ENCODE data around the gene NEFH. TPM values are rescaled to one million over a fixed set of nuclear protein-coding genes. Genes with fewer than 3 reads are reported as not detected.

Gene NEFH
- total and polyA plus RNA-seq, 5 donors = 0.14 to 0.45 (median 0.38) TPM

DNA sequence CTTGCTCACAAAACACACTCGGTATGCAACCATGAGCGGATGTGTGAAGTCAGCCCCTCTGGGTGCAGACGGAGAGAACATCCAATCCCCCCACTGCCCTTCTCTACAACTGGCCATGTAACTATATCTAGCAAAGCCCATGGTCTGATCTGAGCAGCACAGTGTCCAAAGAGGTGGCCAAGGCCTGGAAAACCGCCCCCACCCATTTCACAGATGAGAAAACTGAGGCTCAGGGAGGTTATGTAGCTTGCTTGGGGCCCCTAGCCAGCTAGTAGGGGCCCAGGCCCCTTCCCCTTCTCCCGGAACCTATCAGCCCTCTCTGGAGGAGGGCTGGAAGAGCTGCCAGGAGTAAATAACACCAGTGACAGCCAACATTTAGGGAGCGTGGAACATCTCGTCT is 15.4 kb upstream of the NEFH start:
- Histone ChIP-seq H3K27ac (ENCODE audit: low read length) (no peak overlapping the region), H3K9me3 (ENCODE audit: control insufficient read depth, low read length) (no peaks in the 10 kb centered on the region), H3K27me3 (ENCODE audit: control insufficient read depth, insufficient read depth) (no peaks in the 10 kb centered on the region), H3K4me3 (ENCODE audit: low read length) (no peak overlapping the region), H3K4me1 (ENCODE audit: control insufficient read depth, insufficient read depth, low read length) (no peaks in the 10 kb centered on the region)
- WGBS = 74% methylated on average over 7 of the region's 7 CpGs
- no peak for ATAC-seq
- no peak for DNase-seq
- intact Hi-C loops (cut with DNase I) = no loop called here

DNA sequence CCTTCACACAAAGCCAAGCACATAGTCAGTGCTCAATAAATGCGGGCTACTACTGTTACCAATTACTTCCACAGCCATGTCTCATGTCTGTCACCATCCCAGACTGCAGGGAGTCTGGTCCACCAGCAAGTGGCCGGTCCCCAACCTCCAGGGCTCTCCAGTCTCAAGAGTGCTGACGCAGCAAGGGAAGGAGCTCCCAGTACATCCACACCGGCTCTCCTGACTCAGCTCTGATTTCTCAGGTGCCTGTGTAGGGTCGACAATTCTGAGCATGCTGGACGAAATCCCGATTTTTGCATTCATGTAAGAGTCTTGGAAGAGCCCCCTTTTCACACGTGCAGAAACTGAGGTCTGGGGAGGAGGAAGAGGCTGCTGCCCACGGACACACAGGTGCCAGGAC is 10.3 kb upstream of the NEFH start:
- no peaks in the 10 kb centered on the region for H3K9me3 ChIP-seq (ENCODE audit: control insufficient read depth, low read length)
- H3K4me1 ChIP-seq (ENCODE audit: control insufficient read depth, insufficient read depth, low read length) = no peaks in the 10 kb centered on the region
- H3K27me3 ChIP-seq (ENCODE audit: control insufficient read depth, insufficient read depth) = no peaks in the 10 kb centered on the region
- ATAC-seq (peak in 1 of 2 donors; percentile 28), DNase-seq (no peak)
- H3K27ac ChIP-seq (ENCODE audit: low read length) = no peak overlapping the region
- intact Hi-C loops (cut with DNase I) = no loop called here
- 37% methylated on average over 9 of the region's 9 CpGs for WGBS
- H3K4me3 ChIP-seq (ENCODE audit: low read length) = no peak overlapping the region

DNA sequence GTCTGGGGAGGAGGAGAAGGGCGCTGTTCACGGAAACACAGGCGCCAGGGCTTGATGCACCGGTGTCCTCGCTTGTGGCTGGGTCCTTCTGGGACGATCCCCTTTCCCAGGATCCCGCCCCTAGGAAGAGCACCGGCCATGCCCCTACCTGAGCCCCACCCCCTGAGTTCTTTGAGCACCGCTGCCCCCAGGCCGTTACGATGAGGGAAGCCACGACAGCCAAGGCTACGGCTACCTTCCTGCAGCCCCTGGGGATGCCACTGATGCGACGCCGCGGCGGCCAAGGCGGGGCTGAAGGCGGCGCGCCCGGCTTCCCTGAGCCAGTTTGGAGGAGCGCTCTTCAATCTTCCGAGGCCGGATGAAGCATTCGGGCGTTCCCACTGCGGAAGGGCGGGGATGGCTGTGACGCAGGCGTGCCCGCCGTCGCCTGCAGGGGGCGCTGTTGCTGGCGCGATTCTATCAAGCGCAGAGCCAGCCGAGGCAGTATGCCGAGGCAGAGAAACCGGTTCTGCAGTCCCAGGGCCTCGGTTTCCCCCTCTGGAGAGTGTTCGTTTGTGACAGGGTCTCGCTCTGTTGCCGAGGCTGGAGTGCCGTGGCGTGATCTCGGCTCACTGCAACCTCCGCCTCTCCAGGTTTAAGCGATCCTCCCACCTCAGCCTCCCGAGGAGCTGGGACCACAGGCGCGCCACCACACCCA is 9.7 kb upstream of the NEFH start:
- Histone ChIP-seq H3K4me1 (ENCODE audit: control insufficient read depth, insufficient read depth, low read length) (no peaks in the 10 kb centered on the region), H3K4me3 (ENCODE audit: low read length) (no peak overlapping the region), H3K9me3 (ENCODE audit: control insufficient read depth, low read length) (no peaks in the 10 kb centered on the region), H3K27me3 (ENCODE audit: control insufficient read depth, insufficient read depth) (no peaks in the 10 kb centered on the region), H3K27ac (ENCODE audit: low read length) (no peak overlapping the region)
- intact Hi-C loops (cut with DNase I) = no loop called here
- WGBS = 17% methylated on average over 54 of the region's 54 CpGs
- ATAC-seq = peak; percentile 77 to 90
- DNase-seq = peak; percentile 72 to 89 (median 84)

DNA sequence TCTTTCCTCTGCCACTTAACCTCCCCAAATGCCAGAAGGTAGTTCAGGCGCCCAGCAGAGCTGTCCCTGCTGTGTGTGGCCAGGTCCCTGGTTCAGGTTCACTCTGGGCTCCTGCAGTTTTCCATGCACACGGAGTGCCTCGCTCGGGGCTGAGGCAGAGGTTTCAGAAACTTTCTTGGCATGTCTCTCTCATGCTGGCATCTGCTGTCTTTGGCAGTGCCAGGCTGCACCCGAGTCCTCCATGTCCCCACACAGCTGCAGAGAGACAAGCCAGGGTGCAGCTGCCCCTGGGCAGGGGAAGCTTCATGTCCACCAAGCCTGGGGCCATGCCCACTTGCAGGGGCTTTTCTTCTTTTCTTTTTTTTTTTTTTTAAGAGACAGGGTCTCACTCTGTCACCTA is 7.0 kb upstream of the NEFH start:
- ATAC-seq (no peak), DNase-seq (no peak)
- no peaks in the 10 kb centered on the region for H3K27me3 ChIP-seq (ENCODE audit: control insufficient read depth, insufficient read depth)
- H3K4me1 ChIP-seq (ENCODE audit: control insufficient read depth, insufficient read depth, low read length) = no peaks in the 10 kb centered on the region
- H3K9me3 ChIP-seq (ENCODE audit: control insufficient read depth, low read length) = no peaks in the 10 kb centered on the region
- WGBS = 76% methylated on average over 5 of the region's 5 CpGs
- no peak overlapping the region for H3K27ac ChIP-seq (ENCODE audit: low read length)
- intact Hi-C loops (cut with DNase I) = no loop called here
- H3K4me3 ChIP-seq (ENCODE audit: low read length) = no peak overlapping the region

DNA sequence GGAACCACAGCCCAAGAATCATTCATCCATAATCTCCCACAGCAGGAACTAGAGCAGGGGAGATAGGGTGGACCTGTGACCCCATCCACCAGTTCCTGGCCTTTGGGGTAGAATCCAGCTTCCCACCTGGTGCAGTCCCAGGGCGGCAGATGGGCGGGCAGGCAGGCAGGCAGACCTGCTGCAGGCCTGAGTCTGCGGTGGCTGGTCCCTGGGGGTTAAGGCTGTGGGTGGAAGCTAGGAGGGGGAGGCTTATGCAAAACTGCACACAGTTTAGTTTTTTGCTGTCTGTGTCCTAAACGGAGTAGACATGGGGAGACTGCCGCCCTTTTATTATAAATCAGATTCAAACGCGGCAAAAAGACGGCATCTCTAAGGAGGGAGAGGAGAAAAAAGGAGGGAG is 4.5 kb upstream of the NEFH start:
- Histone ChIP-seq H3K9me3 (ENCODE audit: control insufficient read depth, low read length) (no peaks in the 10 kb centered on the region), H3K27me3 (ENCODE audit: control insufficient read depth, insufficient read depth) (no peaks in the 10 kb centered on the region), H3K4me3 (ENCODE audit: low read length) (no peak overlapping the region), H3K4me1 (ENCODE audit: control insufficient read depth, insufficient read depth, low read length) (no peaks in the 10 kb centered on the region), H3K27ac (ENCODE audit: low read length) (no peak overlapping the region)
- WGBS = 88% methylated on average over 8 of the region's 8 CpGs
- no peak for DNase-seq
- intact Hi-C loops (cut with DNase I) = no loop called here
- no peak for ATAC-seq

DNA sequence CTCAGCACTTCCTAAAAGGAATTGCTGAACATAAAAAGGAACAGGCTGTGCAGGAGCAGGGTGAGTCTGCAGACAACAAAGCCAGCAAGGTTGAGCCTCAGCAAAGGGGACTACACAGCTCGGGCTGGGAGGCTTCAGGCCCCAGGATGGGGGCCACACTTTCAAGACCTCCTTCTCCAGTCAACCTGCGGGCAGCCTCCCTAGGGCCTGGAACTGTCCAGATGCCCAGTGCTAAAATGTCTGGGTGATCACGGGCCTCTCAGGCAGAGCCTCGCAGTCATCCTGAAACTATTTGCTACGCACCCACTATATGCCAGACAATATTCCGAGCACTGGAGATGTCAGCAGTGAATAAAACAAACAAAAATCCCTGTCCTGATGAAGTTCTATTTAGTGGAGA is 3.9 kb upstream of the NEFH start:
- Histone ChIP-seq H3K27me3 (ENCODE audit: control insufficient read depth, insufficient read depth) (no peaks in the 10 kb centered on the region), H3K4me1 (ENCODE audit: control insufficient read depth, insufficient read depth, low read length) (no peaks in the 10 kb centered on the region)

DNA sequence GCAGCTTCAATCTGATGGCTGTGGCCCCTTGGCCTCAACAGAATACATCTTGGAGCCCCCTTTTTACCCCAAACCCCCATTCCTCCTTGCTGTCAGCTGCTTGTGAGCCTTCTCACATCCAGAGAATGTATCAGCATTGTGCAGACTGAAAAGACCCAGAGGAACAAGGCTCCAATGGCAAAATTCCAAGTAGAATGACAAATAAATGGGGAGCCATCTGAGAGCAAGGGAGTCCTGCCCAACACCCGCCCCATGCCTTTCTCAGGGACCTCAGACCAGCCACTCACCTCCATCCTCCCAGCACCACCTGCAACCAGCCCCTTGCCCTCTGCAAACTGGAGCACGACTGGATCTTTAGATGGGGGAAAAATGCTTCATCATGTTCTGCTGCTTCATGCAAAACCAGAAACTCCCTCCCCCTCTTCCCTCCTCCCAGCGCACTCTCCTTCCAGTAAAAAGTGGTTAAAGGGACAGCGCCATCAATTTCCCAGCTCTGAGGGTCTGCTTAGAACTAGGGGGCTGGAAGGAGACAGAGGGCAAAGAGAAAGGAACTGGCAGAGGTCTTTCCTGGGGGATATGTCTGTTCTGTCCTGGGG is 2.2 kb upstream of the NEFH start:
- ATAC-seq = no peak
- no peaks in the 10 kb centered on the region for H3K4me1 ChIP-seq (ENCODE audit: control insufficient read depth, insufficient read depth, low read length)
- H3K27me3 ChIP-seq (ENCODE audit: control insufficient read depth, insufficient read depth) = no peaks in the 10 kb centered on the region
- H3K4me3 ChIP-seq (ENCODE audit: low read length) = no peak overlapping the region
- DNase-seq = no peak
- intact Hi-C loops (cut with DNase I) = no loop called here
- 17% methylated on average over 4 of the region's 4 CpGs for WGBS
- H3K27ac ChIP-seq (ENCODE audit: low read length) = no peak overlapping the region
- H3K9me3 ChIP-seq (ENCODE audit: control insufficient read depth, low read length) = no peaks in the 10 kb centered on the region

More for the DNA sequence above, 3.9 kb upstream of the NEFH start:
- no peak for ATAC-seq
- DNase-seq = no peak
- WGBS = 55% methylated on average over 6 of the region's 6 CpGs
- Histone ChIP-seq H3K27ac (ENCODE audit: low read length) (no peak overlapping the region), H3K9me3 (ENCODE audit: control insufficient read depth, low read length) (no peaks in the 10 kb centered on the region), H3K4me3 (ENCODE audit: low read length) (no peak overlapping the region)
- intact Hi-C loops (cut with DNase I) = no loop called here

DNA sequence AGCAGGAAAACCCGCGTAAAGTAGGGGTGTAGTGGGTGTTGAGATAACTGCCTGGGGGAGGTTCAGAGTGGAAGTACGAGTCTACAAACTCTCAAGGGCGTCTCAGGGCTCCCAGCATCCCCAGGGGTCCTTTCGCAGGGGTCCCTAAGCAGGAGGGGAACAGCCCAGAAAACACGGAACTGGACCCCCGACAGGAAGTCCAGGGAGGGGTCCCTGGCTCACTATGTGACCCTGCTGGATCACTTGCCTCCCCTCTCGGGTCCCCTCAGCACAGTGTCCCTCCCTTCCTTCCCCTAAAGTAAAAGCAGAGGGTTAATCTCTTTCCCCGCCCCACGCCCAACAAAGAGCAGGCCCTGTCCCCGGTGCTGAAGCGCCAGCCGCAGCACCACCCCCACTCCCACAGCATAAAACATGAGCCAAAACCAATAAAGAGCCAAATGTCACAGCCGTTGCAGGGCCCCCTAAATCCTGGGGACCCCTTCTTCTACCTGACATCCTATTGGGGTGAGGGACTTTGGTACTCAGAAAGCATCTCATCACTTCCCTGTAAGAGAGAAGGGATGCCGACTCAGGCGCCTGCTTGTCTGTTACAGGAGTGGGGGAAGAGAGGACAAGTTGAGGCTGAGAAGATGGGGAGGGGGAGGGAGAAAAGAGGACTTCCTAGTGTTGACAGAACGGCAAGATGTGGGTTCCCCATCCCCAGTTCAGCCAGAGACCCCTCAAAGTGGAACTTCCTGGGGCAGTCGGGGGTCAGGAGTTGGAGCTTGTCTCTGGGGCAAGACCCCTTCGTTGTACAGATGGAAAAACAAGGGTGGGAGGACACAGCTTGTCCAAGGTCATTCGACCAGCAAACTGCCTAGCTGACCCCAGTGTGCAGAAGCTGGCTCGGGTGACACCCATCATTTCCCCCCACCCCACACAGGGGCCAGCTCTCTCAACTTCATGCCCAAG is 1.4 kb upstream of the NEFH start:
- no peaks in the 10 kb centered on the region for H3K4me1 ChIP-seq (ENCODE audit: control insufficient read depth, insufficient read depth, low read length)
- 8% methylated on average over 21 of the region's 21 CpGs for WGBS
- H3K27me3 ChIP-seq (ENCODE audit: control insufficient read depth, insufficient read depth) = no peaks in the 10 kb centered on the region
- ATAC-seq (peak in 1 of 2 donors; percentile 33), DNase-seq (peak in 1 of 3 donors; percentile 31)
- H3K27ac ChIP-seq (ENCODE audit: low read length) = no peak overlapping the region
- no peak overlapping the region for H3K4me3 ChIP-seq (ENCODE audit: low read length)
- intact Hi-C loops (cut with DNase I) = no loop called here
- no peaks in the 10 kb centered on the region for H3K9me3 ChIP-seq (ENCODE audit: control insufficient read depth, low read length)

DNA sequence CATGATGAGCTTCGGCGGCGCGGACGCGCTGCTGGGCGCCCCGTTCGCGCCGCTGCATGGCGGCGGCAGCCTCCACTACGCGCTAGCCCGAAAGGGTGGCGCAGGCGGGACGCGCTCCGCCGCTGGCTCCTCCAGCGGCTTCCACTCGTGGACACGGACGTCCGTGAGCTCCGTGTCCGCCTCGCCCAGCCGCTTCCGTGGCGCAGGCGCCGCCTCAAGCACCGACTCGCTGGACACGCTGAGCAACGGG is 169 bp downstream of the NEFH start:
- 3% methylated on average over 39 of the region's 39 CpGs for WGBS
- intact Hi-C loops (cut with DNase I) = no loop called here
- ATAC-seq = no peak
- Histone ChIP-seq H3K4me3 (ENCODE audit: low read length) (no peak overlapping the region), H3K4me1 (ENCODE audit: control insufficient read depth, insufficient read depth, low read length) (no peaks in the 10 kb centered on the region), H3K27ac (ENCODE audit: low read length) (no peak overlapping the region), H3K9me3 (ENCODE audit: control insufficient read depth, low read length) (no peaks in the 10 kb centered on the region), H3K27me3 (ENCODE audit: control insufficient read depth, insufficient read depth) (no peaks in the 10 kb centered on the region)
- no peak for DNase-seq

DNA sequence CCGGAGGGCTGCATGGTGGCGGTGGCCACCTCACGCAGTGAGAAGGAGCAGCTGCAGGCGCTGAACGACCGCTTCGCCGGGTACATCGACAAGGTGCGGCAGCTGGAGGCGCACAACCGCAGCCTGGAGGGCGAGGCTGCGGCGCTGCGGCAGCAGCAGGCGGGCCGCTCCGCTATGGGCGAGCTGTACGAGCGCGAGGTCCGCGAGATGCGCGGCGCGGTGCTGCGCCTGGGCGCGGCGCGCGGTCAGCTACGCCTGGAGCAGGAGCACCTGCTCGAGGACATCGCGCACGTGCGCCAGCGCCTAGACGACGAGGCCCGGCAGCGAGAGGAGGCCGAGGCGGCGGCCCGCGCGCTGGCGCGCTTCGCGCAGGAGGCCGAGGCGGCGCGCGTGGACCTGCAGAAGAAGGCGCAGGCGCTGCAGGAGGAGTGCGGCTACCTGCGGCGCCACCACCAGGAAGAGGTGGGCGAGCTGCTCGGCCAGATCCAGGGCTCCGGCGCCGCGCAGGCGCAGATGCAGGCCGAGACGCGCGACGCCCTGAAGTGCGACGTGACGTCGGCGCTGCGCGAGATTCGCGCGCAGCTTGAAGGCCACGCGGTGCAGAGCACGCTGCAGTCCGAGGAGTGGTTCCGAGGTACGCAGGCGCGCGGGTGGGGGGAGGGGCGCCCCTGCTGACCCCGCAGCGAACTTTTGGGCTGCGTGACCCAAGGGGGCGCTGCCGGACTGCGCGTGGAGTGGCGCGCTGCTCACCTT is 670 bp downstream of the NEFH start:
- intact Hi-C loops (cut with DNase I) = no loop called here
- Histone ChIP-seq H3K4me1 (ENCODE audit: control insufficient read depth, insufficient read depth, low read length) (no peaks in the 10 kb centered on the region), H3K27ac (ENCODE audit: low read length) (no peak overlapping the region), H3K9me3 (ENCODE audit: control insufficient read depth, low read length) (no peaks in the 10 kb centered on the region), H3K4me3 (ENCODE audit: low read length) (no peak overlapping the region), H3K27me3 (ENCODE audit: control insufficient read depth, insufficient read depth) (no peaks in the 10 kb centered on the region)
- DNase-seq (peak; percentile 27 to 79 (median 64)), ATAC-seq (peak; percentile 38 to 44)
- WGBS = 7% methylated on average over 107 of the region's 107 CpGs
